GM19452 (cell line): ENCODE measurements around the gene B4GALT6.
"Not testable (repeated sequence)": the region's sequence is repeated elsewhere in the genome, so short reads cannot be mapped to it uniquely, and the experiment has no call there.

ENCODE experiments used
- ATAC-seq: cut with Tn5 transposase; IDR thresholded peaks from one replicate; pipeline ENCODE4 v1.9.1; 2021; ENCODE audit not compliant: unreplicated experiment

The B4GALT6 gene, protein sequence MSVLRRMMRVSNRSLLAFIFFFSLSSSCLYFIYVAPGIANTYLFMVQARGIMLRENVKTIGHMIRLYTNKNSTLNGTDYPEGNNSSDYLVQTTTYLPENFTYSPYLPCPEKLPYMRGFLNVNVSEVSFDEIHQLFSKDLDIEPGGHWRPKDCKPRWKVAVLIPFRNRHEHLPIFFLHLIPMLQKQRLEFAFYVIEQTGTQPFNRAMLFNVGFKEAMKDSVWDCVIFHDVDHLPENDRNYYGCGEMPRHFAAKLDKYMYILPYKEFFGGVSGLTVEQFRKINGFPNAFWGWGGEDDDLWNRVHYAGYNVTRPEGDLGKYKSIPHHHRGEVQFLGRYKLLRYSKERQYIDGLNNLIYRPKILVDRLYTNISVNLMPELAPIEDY

DNA sequence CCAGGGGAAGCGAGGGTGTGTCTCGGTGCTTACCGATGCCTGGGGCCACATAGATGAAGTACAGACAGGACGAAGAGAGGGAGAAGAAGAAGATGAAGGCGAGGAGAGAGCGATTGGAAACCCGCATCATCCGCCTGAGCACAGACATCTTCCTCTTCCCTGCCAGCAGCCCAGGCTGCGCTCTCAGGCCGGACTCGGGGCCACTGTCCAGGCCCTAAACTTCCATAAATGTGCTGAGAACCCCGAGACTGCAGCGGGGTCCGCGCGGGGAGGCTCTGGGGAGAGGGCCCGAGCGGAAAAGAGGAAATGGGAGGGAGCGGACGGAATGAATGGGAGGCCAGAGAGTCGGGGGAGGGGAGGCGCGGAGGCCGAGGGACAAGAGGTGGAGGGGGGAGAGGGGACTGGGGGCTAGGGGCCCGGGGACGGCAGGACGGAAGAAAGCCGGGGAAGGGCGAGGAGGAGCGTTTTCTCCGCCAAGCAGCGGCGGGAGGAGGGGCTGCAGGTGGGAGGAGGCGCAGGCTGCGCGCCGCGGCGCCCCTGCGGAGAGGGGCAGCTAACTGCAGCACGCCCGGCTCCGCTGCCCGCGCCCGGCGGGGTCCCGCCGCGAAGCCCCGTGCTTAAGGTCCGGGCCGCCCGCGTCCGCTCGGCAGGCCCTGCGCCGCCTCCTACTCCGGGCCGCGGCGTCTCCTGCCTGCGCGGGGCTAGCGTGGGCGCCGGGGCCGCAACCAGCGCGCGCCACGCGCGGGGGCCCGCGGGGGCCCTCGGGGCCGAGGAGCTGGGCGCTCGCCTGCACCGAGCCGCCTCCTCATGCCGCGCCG is at the start of gene B4GALT6:
Gene B4GALT6 (minus strand): TSS at position 303 of the 818 bp plus-strand sequence. CDS start 155 bp downstream, at position 148.
- peak; percentile 38 for ATAC-seq

DNA sequence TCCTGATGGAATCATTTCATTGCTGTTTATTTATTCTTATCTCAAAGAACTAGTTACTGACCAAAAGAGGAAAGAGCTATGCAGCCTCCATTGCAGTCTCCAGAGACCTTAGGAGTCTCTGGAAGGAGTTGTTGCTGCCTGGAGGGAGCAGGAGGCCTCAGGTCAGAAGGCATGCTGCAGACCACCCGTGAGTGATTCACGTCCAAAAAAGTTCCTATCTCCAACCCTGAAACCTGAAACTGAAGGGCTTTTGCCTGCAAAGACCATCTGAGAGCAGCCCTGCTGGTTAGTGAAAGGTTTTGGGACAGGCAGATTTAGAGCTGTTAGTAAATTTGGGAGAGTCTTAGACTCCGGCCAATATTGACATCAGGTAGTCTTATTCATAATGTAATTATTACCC is 47.2 kb upstream of the B4GALT6 start:
- no peak for ATAC-seq

DNA sequence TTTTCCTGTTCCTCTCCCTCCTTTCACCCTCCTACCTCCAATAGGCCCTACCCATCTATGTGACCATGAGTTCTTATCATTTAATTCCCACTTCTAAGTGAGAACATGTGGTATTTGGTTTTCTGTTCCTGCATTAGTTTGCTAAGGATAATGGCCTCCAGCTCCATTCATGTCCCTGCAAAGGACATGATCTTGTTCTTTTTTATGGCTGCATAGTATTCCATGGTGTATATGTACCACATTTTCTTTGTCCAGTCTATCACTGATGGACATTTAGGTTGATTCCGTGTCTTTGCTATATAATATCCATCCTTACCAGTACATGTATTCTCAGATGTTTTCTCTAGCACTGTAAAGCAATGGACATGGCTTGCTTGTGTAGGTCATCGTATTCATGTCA is 44.8 kb upstream of the B4GALT6 start:
- not testable (repeated sequence) for ATAC-seq

DNA sequence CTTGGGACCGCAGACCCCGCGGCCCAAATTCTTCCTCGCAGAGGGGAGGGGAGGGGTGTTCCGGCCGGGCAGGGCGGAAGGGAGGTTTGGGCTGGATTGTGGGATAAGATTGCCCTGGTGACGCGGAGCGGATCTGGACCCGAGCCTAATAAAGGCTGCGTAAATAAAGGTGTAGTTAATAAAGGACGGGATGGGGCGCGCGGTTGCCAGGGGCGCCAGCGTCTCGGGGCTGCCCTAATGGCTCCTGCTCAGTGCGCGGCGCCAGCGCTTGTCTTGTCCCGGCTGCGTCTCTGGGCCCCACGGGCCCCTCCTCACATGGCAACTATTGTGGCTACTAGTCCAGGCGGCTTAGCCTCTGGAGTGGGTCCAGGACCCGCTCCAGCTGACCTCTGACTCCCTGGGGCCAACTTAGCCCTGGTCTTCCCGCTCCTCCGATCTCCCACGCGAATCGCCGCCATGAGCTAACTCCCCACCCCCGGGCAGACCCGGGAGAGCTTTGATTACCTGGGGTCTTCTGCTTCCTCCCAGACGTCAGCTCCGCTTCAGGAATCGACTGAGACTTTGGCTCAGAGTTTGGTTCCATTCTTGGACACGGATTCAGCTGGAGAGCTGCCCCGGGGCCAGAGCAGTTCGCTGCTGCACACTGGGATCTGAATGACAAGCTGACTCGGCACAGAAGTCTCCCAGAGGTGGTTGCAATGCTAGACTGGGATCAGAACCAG is 39.8 kb upstream of the B4GALT6 start:
- ATAC-seq = no peak

DNA sequence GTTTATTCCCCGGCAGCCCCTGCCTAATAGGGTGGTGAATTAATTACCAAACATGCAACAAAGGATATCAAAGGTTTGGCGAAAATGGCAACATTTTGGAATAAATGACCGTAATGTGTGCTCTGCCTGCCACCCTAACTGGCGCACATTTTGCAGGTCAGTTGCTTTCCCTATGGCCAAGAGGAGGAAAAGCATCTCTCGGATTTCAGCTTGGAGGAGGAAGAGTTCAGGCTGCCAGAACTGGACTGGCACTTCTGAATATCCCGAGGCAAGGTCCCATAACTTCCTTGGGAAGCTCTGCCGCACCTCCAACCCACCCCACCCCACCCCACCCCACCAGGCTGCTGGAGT is 39.2 kb upstream of the B4GALT6 start:
- ATAC-seq = no peak

DNA sequence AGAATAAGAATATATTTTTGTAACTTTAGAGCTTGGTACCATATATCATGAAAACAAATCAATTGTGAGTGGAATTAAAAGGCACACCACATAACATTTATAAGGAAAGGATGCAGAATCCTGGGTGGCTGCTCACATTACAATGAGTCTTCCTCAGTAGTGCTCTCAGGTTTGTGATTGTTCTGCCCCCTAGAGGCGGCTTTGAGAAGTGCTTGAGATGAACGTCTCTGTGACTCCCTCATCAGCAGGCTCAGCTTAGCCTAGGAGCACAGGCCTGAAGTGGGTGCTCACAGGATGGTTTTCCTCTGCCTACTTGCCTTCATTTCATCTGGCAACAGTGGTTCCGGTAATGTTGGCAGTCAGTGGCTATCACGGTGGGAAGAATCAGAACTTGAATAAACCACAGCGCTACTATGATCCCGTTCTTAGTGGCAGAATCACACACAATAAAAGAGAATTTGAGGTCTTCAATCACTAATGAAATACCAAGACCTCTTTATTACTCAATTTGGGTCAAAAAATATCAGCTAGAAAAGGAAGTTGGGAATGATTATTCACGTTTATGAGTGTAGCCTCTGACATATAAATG is 38.1 kb upstream of the B4GALT6 start:
- ATAC-seq = peak; percentile 98

DNA sequence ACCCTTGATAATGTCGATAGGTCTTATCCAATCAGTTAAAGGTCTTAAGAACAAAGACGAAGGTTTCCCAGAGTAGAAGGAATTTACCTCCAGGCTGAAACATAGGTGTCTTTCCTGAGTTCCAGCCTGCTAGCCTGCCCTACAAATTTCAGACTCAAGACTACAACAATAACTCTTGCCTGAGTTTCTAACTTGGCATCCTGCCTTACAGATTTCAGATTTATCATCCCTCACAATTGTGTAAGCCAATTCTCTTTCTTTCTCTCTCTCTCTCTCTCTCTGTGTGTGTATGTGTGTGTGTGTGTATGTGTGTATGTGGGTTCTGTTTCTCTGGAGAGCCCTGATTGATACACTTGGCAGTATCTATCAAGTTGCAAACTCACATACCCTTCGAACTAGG is 37.2 kb upstream of the B4GALT6 start:
- no peak for ATAC-seq

DNA sequence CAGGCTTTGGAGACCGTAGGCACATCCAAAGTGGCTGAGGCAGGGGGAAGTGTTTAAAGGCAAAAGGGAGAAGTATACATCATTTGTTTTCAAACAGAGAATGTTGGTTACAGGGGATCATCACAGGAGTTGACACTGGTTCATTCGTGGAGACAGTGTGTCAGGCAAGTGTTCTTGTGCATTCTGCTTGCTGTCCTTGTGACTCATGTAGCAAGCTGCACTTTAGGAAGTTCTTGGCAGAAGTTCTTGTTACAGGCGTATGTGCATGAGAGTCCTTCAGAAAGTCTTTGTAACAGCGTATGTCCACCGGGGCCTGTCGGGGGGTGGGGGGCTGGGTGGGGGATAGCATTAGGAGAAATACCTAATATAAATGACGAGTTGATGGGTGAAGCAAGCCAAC is 36.5 kb upstream of the B4GALT6 start:
- ATAC-seq = no peak

DNA sequence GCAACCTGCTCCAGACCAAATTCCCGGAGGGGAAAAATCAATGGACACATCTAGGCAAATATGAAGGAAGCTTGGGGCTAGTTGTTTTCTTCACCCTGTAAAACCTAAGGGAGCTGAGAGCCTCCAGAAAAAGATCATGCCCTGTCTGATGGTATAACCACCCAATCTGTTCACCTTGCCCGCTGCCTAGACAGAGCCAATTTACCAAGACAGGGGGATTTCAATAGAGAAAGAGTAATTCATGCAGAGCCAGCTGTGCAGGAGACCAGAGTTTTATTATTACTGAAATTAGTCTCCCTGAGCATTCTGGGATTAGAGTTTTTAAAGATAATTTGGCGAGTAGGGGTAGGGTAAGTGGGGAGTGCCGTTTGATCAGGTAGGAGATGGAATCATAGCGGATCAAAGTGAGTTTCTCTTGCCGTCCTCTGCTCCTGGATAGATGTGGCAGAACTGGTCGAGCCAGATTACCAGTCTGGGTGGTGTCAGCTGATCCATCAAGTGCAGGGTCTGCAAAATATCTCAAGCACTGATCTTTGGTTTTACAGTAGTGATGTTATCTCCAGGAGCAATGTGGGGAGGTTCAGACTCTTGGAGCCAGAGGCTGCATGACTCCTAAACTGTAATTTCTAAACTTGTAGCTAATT is 35.1 kb upstream of the B4GALT6 start:
- no peak for ATAC-seq

DNA sequence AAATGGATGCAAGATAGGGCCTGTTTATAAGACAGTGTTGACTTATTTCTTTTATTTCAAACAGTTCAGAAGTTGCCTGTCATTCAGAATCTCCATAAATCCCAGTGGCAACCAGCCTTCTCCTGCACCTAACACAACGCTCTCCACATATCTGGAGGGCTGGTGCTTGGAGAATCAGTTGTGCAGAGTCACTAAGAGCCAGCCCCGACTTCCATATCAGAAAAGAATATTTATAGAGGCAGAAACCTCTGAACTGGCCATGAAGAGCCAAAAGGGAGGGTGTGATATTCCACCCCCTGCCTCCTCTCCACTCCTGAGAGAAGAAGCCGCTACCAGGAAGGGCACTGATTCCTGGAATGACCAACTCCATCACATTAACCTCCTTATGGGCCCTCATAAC is 34.0 kb upstream of the B4GALT6 start:
- no peak for ATAC-seq

DNA sequence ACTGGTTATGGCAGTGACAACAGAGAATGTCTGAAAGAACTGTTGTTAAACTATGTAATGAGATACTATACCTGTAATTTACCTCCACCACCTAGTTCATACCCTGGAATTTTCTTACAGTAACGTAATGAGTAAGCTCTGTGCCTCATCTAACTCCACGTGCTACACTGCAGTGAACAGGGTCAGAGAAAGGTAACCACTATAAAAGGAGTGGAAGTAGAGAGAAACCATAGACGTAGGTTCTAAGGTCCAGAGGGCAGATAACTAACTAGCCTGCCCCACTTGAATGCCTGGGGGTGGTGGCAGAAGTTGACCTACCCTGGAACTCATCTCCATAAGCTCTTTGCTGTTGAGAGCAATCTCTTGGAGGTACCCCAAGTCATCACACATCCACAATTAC is 32.0 kb upstream of the B4GALT6 start:
- no peak for ATAC-seq

DNA sequence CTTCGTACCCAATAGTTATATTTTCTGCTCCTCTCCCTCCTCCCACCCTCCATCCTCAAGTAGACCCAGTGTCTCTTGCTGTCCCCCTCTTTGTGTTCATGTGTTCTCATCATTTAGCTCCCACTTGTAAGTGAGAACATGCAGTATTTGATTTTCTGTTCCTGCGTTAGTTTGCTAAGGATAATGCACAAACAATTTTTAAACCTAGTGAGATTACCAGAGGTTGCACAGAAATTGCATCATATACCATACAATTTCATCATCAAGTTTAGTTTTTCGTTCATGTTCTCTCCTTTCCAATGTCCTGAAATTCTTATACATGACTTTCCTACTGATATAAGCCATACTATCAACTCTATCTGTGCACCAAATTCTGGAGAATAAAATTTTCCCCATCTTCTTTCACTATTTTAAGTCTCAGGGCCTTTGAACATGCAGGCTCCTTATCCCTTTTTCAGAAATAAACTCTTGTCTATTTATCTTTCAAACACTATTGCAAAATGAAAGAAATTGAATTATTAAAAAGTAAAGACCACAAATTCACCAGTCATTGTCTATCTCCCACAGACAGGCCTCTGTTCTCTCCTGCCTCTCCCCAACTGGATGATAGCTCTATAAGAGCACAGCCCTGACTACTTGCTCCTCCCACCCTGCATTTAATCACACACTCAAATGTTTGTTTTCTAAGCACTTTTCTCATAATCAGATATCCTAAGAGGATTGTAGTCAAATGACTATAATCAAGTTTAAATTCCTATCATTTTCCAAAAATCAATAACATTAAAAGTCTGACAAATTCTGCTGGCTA is 27.2 kb upstream of the B4GALT6 start:
- no peak for ATAC-seq

DNA sequence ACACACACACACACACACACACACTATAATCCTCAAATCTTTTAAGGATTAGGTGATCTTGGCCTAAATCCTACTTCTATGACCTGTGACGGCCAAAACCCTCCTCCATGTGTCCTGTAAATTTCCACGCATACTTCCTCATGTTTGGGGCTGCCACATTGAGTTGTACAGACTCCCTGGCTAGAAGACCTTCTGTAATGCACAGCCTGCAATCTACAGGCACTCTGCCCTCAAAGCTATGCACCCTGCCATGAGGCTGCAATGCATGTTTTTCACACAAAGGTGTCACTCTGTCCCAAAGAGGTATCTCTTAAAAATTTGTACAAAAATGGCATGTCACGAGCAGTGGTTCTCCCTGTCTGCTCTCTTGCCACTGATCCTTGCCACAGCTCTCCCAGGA is 26.4 kb upstream of the B4GALT6 start:
- ATAC-seq = no peak

DNA sequence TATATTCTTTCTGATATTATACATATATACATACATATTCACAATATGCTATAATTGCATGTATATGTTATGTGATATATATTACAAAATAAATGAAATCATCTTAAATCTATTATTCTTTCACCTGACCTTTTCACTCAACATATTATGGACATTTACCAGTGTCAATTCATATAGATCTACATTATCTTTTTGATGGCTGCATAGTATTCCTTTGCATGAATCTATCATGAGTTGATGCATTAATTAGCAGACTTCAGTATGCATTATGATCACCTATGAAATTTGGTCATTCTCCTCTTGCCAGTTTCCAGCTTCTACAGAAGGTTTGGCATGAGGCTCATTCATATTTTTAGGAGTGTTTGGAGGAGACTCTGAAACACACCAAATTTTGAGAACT is 23.4 kb upstream of the B4GALT6 start:
- ATAC-seq = no peak

DNA sequence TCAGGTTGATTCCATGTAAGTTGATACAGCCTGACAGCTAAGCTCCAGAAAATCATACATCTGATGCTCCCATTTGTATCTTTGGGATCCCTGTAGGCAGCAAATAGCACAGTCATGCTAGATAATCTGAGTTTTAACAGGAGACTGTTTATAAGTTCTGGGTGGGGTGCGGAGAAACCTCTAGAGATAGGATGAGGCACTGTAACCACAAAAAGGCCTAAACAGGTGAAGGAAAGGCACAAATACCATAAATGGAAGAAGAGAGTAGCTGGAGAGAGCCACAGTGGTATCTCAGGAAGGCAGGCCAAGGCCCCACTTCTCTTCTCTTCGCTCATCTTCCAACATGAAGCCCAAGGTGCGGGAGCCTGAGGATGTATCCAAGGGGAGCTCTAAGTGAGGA is 18.1 kb upstream of the B4GALT6 start:
- no peak for ATAC-seq

DNA sequence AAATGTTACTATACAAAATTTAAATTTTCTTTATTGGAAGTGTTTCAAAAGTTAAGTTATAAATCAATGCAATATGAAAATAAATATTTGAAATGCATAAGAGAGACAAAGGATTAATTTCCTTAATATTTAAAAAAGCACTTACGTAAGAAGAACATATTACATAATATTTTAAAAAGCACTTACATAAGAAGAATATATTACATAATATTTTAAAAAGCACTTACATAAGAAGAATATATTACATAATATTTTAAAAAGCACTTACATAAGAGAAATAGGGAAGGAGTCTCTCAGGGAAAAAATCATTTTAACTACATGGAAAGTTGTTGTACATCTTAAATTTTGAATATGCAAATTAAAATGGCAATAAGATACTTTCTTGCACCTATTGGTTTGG is 17.4 kb upstream of the B4GALT6 start:
- ATAC-seq = no peak

DNA sequence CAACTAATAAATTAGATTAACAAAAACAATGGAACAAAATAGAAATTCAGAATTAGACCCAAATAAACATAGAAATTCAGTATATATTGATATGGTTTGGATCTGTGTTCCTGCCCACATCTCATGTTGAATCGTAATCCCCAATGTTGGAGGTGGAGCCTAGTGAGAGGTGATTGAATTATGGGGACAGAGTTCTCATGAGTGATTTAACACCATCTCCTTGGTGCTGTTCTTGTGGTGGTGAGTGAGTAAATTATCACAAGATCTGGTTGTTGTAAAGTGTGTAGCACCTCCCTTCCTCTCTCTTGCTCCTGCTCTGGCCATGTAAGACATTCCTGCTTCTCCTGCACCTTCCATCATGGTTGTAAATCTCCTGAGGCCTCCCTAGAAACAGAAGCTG is 16.6 kb upstream of the B4GALT6 start:
- ATAC-seq = no peak

DNA sequence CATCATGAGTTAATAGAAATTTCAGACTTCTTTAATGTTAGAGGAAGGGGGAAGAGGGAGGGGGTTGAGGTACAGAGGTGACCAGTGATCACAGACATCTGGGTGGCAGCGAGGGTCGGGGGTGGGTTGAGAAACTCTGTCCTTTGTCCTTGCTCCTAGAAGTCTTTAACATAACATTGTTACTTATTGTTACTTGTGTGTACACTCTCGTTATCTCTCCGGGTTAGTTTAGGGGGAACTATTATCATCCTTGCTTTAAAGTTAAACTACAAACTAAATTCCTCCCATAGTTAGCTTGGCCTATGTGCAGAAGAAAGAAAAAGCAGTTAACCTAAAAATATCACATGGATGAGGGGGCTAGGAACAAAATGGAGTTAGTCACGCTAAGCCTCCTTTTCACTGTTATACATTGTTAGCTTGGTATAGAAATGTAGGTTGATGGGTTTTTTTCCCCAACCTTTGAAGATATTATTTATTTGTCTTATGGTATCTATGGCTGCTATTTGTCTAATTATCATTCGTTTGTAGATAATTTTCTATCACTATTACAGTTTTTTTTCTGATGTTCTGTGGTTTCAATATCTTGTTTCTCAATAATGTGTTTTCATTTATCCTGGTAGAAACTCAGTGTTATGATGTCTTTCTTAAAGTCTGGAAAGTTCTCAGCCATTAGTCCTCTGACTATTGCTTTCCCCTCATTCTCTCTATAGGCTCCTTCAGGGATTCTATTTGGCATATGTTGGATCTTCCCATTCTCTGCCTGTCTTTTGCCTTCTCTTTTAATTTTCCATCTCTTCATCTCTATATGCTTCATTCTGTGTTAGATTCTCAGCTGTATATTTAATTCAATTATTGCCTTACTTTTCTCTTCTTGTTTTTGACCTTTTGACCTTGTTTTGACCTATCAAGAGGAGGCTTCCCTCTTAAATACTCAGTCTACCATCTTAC is 13.2 kb upstream of the B4GALT6 start:
- ATAC-seq = no peak

DNA sequence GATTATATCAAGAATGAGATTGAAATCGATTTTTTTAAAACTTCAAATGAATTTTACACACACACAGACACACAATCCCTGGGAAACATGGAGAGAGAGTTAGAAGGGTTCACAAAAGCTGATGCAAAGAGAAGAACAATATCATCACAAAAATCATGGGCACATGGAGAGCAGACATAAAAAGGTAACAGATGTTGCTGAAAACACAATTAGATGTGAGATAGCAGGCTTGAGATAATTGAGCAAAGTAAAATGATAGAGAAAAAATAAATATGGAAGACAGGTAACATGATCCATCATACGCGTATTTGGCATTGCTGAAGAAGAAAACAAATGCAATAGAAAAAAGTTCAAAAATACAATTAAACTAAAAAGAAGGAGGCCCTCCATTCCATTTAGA is 11.6 kb upstream of the B4GALT6 start:
- no peak for ATAC-seq
